ENCODE measurements around the gene GNAQ. TPM values are rescaled to one million over a fixed set of nuclear protein-coding genes. Genes with fewer than 3 reads are reported as not detected.
"Not testable (repeated sequence)": the region's sequence is repeated elsewhere in the genome, so short reads cannot be mapped to it uniquely, and the experiment has no call there.

The GNAQ gene
- total RNA-seq, 1 experiment from 2014 or later, result 38.2 TPM

- no peak overlapping the region for H3K27ac Mint-ChIP-seq (ENCODE audit: low read depth, unreplicated experiment)
- peaks cover 5% of the 10 kb centered on the region for H3K4me1 Mint-ChIP-seq (ENCODE audit: insufficient read depth, unreplicated experiment)
- no peaks in the 10 kb centered on the region for H3K9me3 Mint-ChIP-seq (ENCODE audit: unreplicated experiment)
- H3K4me3 Mint-ChIP-seq (ENCODE audit: unreplicated experiment), result no peak overlapping the region
- no peaks in the 10 kb centered on the region for H3K27me3 Mint-ChIP-seq (ENCODE audit: insufficient read depth, unreplicated experiment)
- TF ChIP-seq, protein P1, sequence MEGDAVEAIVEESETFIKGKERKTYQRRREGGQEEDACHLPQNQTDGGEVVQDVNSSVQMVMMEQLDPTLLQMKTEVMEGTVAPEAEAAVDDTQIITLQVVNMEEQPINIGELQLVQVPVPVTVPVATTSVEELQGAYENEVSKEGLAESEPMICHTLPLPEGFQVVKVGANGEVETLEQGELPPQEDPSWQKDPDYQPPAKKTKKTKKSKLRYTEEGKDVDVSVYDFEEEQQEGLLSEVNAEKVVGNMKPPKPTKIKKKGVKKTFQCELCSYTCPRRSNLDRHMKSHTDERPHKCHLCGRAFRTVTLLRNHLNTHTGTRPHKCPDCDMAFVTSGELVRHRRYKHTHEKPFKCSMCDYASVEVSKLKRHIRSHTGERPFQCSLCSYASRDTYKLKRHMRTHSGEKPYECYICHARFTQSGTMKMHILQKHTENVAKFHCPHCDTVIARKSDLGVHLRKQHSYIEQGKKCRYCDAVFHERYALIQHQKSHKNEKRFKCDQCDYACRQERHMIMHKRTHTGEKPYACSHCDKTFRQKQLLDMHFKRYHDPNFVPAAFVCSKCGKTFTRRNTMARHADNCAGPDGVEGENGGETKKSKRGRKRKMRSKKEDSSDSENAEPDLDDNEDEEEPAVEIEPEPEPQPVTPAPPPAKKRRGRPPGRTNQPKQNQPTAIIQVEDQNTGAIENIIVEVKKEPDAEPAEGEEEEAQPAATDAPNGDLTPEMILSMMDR (IDR thresholded peaks at IDR 0.05; ENCODE audit: unreplicated experiment), result no peak
- no TSS peak for BruUV-seq (replicated peaks)
- ChIA-PET POLR2A (interaction anchor here (0.6 to 1.4 kb wide), 2 partner anchors 13 to 78 kb away, joined by 3 to 5 read pairs; no protein-coding TSS in a partner anchor), CTCF (interaction anchor here (0.8 kb wide), 1 partner anchor 30 kb away, joined by 3 read pairs; no protein-coding TSS in a partner anchor)
- H3K36me3 Mint-ChIP-seq (ENCODE audit: insufficient read depth, unreplicated experiment), result no peaks in the 10 kb centered on the region
- intact Hi-C loops (cut with micrococcal nuclease), result no loop called here
- no peak for DNase-seq (ENCODE audit: unreplicated experiment)
Measured at GRCh38 chr9:77871483-77871882, 160.1 kb downstream of the GNAQ start.

GRCh38 chr9:77866878-77867277, 164.7 kb downstream of the GNAQ start:
- CTCF ChIA-PET, result interaction anchor here (0.6 to 1.1 kb wide), 4 partner anchors 14 to 256 kb away, joined by 3 read pairs; no protein-coding TSS in a partner anchor
- H3K27ac Mint-ChIP-seq (ENCODE audit: low read depth, unreplicated experiment), result no peak overlapping the region
- TF ChIP-seq, protein P1 (IDR thresholded peaks at IDR 0.05; ENCODE audit: unreplicated experiment), result no peak
- H3K27me3 Mint-ChIP-seq (ENCODE audit: insufficient read depth, unreplicated experiment), result no peaks in the 10 kb centered on the region
- peaks cover 5% of the 10 kb centered on the region for H3K4me1 Mint-ChIP-seq (ENCODE audit: insufficient read depth, unreplicated experiment)
- peaks cover 15% of the 10 kb centered on the region for H3K9me3 Mint-ChIP-seq (ENCODE audit: unreplicated experiment)
- intact Hi-C loops (cut with micrococcal nuclease), result no loop called here
- H3K4me3 Mint-ChIP-seq (ENCODE audit: unreplicated experiment), result no peak overlapping the region
- DNase-seq (ENCODE audit: unreplicated experiment), result no peak
- POLR2A ChIA-PET, result no interaction called here
- BruUV-seq (replicated peaks), result no TSS peak
- peaks cover 7% of the 10 kb centered on the region for H3K36me3 Mint-ChIP-seq (ENCODE audit: insufficient read depth, unreplicated experiment)

GRCh38 chr9:77865385-77866047, 166.1 kb downstream of the GNAQ start:
- Mint-ChIP-seq H3K36me3 (ENCODE audit: insufficient read depth, unreplicated experiment) (peaks cover 7% of the 10 kb centered on the region), H3K27me3 (ENCODE audit: insufficient read depth, unreplicated experiment) (no peaks in the 10 kb centered on the region), H3K4me1 (ENCODE audit: insufficient read depth, unreplicated experiment) (peaks cover 5% of the 10 kb centered on the region), H3K9me3 (ENCODE audit: unreplicated experiment) (peaks cover 15% of the 10 kb centered on the region), H3K27ac (ENCODE audit: low read depth, unreplicated experiment) (no peak overlapping the region), H3K4me3 (ENCODE audit: unreplicated experiment) (no peak overlapping the region)
- ChIA-PET CTCF (interaction anchor here (0.9 to 1.2 kb wide), 5 partner anchors 9 to 171 kb away, joined by 3 to 5 read pairs (median 3); no protein-coding TSS in a partner anchor), POLR2A (interaction anchor here (1.1 kb wide), 1 partner anchor 10 kb away, joined by 3 read pairs; no protein-coding TSS in a partner anchor)
- intact Hi-C loops (cut with micrococcal nuclease), result no loop called here
- DNase-seq (ENCODE audit: unreplicated experiment), result no peak
- no TSS peak for BruUV-seq (replicated peaks)
- TF ChIP-seq, protein P1 (IDR thresholded peaks at IDR 0.05; ENCODE audit: unreplicated experiment), result no peak

- ChIA-PET POLR2A (interaction anchor here (1.1 kb wide), 1 partner anchor 9 kb away, joined by 3 read pairs; no protein-coding TSS in a partner anchor), CTCF (interaction anchor here (0.9 to 1.1 kb wide), 2 partner anchors 22 to 172 kb away, joined by 3 to 4 read pairs; no protein-coding TSS in a partner anchor)
- Mint-ChIP-seq H3K27ac (ENCODE audit: low read depth, unreplicated experiment) (no peak overlapping the region), H3K4me3 (ENCODE audit: unreplicated experiment) (no peak overlapping the region), H3K9me3 (ENCODE audit: unreplicated experiment) (peaks cover 15% of the 10 kb centered on the region), H3K4me1 (ENCODE audit: insufficient read depth, unreplicated experiment) (peaks cover 5% of the 10 kb centered on the region), H3K36me3 (ENCODE audit: insufficient read depth, unreplicated experiment) (peaks cover 7% of the 10 kb centered on the region), H3K27me3 (ENCODE audit: insufficient read depth, unreplicated experiment) (no peaks in the 10 kb centered on the region)
- DNase-seq (ENCODE audit: unreplicated experiment), result no peak
- TF ChIP-seq, protein P1 (IDR thresholded peaks at IDR 0.05; ENCODE audit: unreplicated experiment), result no peak
- BruUV-seq (replicated peaks), result no TSS peak
- intact Hi-C loops (cut with micrococcal nuclease), result no loop called here
Measured at GRCh38 chr9:77864211-77864889, 167.3 kb downstream of the GNAQ start.

DNA sequence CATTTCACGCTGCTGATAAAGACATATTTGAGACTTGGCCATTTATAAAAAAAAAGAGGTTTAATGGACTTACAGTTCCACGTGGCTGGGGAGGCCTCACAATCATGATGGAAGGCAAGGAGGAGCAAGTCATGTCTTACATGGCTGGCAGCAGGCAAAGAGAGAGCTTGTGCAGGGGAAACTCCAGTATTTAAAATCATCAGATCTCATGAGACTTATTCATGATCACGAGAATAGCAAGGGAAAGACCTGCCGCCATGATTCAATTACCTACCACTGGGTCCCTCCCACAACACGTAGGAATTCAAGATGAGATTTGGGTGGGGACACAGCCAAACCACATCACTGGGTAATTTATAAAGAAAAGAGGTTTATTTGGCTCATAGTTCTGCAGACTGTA, 168.0 kb downstream of the GNAQ start:
- intact Hi-C loops (cut with micrococcal nuclease); H3K4me3 Mint-ChIP-seq (ENCODE audit: unreplicated experiment); H3K36me3 Mint-ChIP-seq (ENCODE audit: insufficient read depth, unreplicated experiment); H3K27me3 Mint-ChIP-seq (ENCODE audit: insufficient read depth, unreplicated experiment); H3K4me1 Mint-ChIP-seq (ENCODE audit: insufficient read depth, unreplicated experiment); DNase-seq (ENCODE audit: unreplicated experiment); H3K27ac Mint-ChIP-seq (ENCODE audit: low read depth, unreplicated experiment); BruUV-seq (replicated peaks); POLR2A ChIA-PET; CTCF ChIA-PET: not testable (repeated sequence)
- peaks cover 21% of the 10 kb centered on the region for H3K9me3 Mint-ChIP-seq (ENCODE audit: unreplicated experiment)

GRCh38 chr9:77860953-77861352, 170.7 kb downstream of the GNAQ start:
- CTCF ChIA-PET, result interaction anchor here (0.6 to 1.3 kb wide), 2 partner anchors 9 to 423 kb away, joined by 3 to 5 read pairs; no protein-coding TSS in a partner anchor
- H3K4me3 Mint-ChIP-seq (ENCODE audit: unreplicated experiment); POLR2A ChIA-PET; DNase-seq (ENCODE audit: unreplicated experiment); intact Hi-C loops (cut with micrococcal nuclease); H3K27me3 Mint-ChIP-seq (ENCODE audit: insufficient read depth, unreplicated experiment); BruUV-seq (replicated peaks); H3K27ac Mint-ChIP-seq (ENCODE audit: low read depth, unreplicated experiment): not testable (repeated sequence)
- H3K9me3 Mint-ChIP-seq (ENCODE audit: unreplicated experiment), result peaks cover 25% of the 10 kb centered on the region
- peaks cover 23% of the 10 kb centered on the region for H3K4me1 Mint-ChIP-seq (ENCODE audit: insufficient read depth, unreplicated experiment)
- peaks cover 13% of the 10 kb centered on the region for H3K36me3 Mint-ChIP-seq (ENCODE audit: insufficient read depth, unreplicated experiment)

Measured in MCF 10A (cell line).